MM.1S (cell line): Measurements from ENCODE around the gene CYTH1.

ENCODE experiments used
- EZH2 ChIP-seq: fragments of 300-600 bp; sonication (generic); optimal IDR thresholded peaks from 2 replicates; pipeline ENCODE3; 2017; ENCODE audit warnings: low read depth, mild to moderate bottlenecking, antibody characterized with exemption, low read length, mixed read lengths
- EZH2phosphoT487 ChIP-seq: fragments of 300-600 bp; sonication (generic); IDR thresholded peaks from 2 replicates; pipeline ENCODE4 v1.6.1; 2018; ENCODE audit warnings: antibody characterized with exemption, low read length
- TF ChIP-seq, protein P1 (sequence below): fragments of 300-600 bp; sonication (generic); IDR thresholded peaks from 2 replicates; pipeline ENCODE4 v1.5.1; 2016; ENCODE audit warnings: antibody characterized with exemption, low read length, mixed read lengths

DNA sequence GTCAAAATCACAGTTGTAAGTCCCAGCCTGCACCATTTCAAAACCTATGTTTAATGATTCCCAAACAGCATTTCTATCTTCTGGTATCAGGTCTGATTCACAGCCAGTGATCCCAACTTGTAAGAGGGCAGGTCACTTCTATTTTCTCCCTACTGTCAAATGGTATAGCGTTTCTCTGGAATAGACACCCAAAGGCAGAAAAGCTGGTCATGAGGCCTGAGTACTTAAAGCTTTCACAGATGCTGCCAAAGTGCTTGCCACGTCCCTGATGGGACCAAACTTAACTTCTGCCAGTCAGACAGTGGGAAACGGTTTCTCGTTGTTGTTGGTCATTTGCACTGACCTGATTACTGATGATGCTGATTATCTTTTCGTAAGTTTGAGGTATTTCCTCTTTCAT is 43.4 kb downstream of the CYTH1 start:
- TF ChIP-seq, protein P1, sequence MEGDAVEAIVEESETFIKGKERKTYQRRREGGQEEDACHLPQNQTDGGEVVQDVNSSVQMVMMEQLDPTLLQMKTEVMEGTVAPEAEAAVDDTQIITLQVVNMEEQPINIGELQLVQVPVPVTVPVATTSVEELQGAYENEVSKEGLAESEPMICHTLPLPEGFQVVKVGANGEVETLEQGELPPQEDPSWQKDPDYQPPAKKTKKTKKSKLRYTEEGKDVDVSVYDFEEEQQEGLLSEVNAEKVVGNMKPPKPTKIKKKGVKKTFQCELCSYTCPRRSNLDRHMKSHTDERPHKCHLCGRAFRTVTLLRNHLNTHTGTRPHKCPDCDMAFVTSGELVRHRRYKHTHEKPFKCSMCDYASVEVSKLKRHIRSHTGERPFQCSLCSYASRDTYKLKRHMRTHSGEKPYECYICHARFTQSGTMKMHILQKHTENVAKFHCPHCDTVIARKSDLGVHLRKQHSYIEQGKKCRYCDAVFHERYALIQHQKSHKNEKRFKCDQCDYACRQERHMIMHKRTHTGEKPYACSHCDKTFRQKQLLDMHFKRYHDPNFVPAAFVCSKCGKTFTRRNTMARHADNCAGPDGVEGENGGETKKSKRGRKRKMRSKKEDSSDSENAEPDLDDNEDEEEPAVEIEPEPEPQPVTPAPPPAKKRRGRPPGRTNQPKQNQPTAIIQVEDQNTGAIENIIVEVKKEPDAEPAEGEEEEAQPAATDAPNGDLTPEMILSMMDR, result no peak
- TF ChIP-seq EZH2, result no peak
- no peak for TF ChIP-seq EZH2phosphoT487
